ENCODE measurements around the gene RNF144A.

DNA sequence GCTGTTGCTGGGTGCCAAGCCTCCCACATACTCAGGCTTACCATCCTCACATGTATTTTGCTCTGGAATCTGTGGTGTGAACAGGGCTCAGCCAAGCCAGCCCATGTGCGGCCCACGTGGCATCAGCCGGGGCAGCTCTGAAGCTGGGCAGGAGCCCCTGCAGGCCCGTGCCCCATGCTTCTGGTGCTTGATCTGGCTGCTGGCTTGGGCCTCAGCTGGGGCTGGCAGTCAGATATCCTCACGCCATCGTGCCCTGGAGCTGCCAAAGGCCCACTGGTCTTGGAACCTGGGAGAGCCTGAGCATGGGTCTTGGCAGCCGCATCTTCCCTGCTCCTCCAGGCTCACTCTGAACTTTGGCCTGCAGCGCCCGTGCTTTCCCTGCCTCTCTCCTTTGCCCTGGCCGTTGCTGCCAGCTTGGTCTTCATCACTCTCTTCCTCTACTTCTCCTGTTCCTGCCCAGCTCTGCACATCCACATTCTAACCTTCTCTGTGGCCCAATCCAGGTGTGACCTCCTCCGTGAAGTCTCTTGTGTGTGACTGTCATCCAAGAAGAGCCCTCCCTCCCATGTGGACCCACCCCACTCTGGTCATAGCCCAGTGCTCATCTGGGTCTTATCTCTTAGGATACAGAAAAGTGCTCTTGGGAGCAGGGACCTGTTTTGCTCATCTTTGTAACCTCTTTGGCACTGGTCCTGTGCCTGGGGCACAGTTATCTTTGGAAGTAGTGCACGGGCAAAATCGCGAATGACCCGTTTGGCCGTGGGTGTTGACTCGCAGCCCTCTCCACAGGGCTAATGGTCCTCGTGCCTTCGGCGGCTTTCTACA is 116.1 kb downstream of the RNF144A start:
- TF ChIP-seq, protein P1, sequence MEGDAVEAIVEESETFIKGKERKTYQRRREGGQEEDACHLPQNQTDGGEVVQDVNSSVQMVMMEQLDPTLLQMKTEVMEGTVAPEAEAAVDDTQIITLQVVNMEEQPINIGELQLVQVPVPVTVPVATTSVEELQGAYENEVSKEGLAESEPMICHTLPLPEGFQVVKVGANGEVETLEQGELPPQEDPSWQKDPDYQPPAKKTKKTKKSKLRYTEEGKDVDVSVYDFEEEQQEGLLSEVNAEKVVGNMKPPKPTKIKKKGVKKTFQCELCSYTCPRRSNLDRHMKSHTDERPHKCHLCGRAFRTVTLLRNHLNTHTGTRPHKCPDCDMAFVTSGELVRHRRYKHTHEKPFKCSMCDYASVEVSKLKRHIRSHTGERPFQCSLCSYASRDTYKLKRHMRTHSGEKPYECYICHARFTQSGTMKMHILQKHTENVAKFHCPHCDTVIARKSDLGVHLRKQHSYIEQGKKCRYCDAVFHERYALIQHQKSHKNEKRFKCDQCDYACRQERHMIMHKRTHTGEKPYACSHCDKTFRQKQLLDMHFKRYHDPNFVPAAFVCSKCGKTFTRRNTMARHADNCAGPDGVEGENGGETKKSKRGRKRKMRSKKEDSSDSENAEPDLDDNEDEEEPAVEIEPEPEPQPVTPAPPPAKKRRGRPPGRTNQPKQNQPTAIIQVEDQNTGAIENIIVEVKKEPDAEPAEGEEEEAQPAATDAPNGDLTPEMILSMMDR (conservative IDR thresholded peaks at IDR 0.05; ENCODE audit: low read depth in 2 of 2), result no peak
- TF ChIP-seq NANOG (IDR thresholded peaks at IDR 0.05; ENCODE audit: borderline replicate concordance), result no peak
